Mammary epithelial cell (primary cell): ENCODE results near the gene DHX30.
"Not testable (repeated sequence)": the region's sequence is repeated elsewhere in the genome, so short reads cannot be mapped to it uniquely, and the experiment has no call there.

Experiments used
- EZH2 ChIP-seq: IDR thresholded peaks from 2 replicates; pipeline ENCODE4 v1.6.1; 2012; ENCODE audit warnings: low read length, inconsistent platforms, borderline replicate concordance
- TF ChIP-seq, protein P1 (sequence below), 2 donors: IDR thresholded peaks in 1 of 2; conservative IDR thresholded peaks in 1 of 2; 2 replicates each; pipeline ENCODE4 v1.5.1; 2011 to 2012; ENCODE audit warnings: inconsistent platforms in 2 of 2, low read length in 2 of 2, mild to moderate bottlenecking in 2 of 2, control low read depth in 1 of 2, low read depth in 1 of 2; ENCODE audit not compliant: insufficient read depth in 1 of 2; ENCODE audit errors: extremely low read depth in 1 of 2

DNA sequence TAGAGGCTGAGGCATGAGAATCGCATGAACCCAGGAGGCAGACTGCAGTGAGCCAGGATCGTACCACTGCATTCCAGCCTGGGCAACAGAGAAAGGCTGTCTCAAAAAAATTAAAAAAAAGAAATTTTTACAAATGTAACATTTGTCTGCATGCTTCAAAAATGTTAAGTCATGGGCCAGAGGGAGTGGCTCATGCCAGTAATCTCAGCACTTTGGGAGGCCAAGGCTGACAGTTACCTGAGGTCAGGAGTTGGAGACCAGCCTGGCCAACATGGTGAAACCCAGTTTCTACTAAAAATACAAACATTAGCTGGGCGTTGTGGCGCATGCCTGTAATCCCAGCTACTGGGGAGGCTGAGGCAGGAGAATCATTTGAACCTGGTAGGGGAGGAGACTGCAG lies 42.7 kb upstream of the DHX30 start:
- TF ChIP-seq, protein P1, sequence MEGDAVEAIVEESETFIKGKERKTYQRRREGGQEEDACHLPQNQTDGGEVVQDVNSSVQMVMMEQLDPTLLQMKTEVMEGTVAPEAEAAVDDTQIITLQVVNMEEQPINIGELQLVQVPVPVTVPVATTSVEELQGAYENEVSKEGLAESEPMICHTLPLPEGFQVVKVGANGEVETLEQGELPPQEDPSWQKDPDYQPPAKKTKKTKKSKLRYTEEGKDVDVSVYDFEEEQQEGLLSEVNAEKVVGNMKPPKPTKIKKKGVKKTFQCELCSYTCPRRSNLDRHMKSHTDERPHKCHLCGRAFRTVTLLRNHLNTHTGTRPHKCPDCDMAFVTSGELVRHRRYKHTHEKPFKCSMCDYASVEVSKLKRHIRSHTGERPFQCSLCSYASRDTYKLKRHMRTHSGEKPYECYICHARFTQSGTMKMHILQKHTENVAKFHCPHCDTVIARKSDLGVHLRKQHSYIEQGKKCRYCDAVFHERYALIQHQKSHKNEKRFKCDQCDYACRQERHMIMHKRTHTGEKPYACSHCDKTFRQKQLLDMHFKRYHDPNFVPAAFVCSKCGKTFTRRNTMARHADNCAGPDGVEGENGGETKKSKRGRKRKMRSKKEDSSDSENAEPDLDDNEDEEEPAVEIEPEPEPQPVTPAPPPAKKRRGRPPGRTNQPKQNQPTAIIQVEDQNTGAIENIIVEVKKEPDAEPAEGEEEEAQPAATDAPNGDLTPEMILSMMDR (conservative IDR thresholded peaks at IDR 0.05 in 1 of 2, IDR thresholded peaks at IDR 0.05 in 1 of 2; ENCODE audit: extremely low read depth in 1 of 2, insufficient read depth in 1 of 2, low read depth in 1 of 2, low read length in 2 of 2): not testable (repeated sequence)
- not testable (repeated sequence) for TF ChIP-seq EZH2
